Placental pericyte (primary cell): ENCODE data around the gene NOLC1. TPM values are rescaled to one million over a fixed set of nuclear protein-coding genes. Genes with fewer than 3 reads are reported as not detected.

Source experiments
- total RNA-seq: library from RNA; depleted of rRNA; stranded (reverse); fragments of >200 nt; gene quantifications from 2 replicates; pipeline ENCODE4 v1.2.3, GENCODE V29; 2012

NOLC1 gene
- 46.5 and 56.2 TPM in 2 replicates for total RNA-seq

DNA sequence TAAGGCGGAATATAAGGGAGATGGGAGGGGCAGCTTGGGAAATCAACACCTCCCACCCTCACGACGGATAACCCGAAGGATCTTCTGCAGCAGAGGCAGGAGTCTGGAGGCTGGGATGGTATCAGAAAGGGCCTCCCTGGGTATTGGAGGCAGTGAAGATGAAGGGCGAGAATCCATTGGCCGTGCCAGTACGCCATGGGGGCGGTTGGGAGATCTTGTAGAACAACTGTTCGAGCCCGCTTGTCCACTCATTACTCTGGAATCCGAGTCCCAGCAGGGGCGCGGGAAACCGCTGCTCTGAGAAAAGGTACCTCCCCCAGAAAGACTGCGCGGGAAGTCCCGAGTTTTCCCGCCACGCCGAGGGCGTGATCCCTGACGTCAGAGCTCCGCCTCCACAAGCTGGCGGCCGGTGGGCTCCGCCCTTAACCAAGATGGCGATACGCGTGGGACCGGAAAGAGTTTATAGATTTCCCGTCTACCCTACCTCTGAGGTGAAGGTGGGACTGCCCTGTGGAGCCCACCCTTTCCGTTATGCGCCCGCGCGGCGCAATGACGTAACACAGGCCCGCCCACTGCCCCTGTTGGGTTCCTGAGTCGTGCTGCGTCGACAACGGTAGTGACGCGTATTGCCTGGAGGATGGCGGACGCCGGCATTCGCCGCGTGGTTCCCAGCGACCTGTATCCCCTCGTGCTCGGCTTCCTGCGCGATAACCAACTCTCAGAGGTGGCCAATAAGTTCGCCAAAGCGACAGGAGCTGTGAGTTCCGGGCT lies at the start of gene NOLC1:
NOLC1 (plus strand) TSS at position 616 of the 771 bp plus-strand sequence; CDS start at position 638, 22 bp downstream.

DNA sequence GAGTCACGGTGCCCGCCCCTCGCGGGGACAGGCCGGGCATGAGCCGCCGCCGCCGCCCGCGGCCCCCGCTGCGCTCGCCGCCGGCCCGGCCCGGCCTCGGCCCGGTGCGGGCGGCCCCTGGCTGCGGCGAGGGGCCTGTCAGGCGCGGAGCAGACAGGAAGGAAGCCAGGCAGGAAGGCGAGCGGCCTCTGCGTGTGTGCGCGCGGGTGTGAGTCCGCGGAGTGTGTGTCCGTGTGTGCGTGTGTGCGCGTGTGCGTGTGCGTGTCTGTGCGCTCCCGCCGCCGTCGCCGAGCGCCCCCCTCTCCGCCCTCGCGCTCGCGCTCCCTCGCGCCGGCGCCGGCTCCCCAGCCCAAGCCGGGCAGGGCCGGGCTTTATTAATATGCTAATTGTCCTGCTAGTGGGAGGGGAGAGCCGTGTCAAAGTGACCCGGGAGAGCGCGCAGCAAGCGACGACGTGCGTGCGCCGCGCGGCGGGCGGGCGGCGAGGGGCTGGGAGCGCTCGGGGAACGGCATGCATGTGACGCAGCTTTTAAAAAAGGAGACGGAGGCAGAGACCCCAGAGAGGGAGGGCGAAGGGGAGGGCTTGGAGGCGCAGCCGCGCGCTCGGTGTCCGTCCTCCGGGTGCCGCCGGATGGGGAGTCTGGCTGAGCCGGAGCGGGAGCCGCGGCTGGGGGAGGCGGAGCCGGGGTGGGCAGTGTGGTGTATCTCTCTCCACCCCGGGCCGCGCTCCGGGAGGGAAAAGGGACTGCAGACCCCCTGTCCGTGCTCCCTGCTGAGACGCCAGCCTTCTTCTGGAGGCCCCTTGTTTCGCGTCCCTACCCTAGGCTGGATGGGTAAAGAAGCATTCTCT lies 31.8 kb upstream of the NOLC1 start, which contains the start of gene LDB1:
LDB1 (minus strand) TSS at position 227 of the 849 bp plus-strand sequence. CDS start 258 bp downstream, outside the sequence.

DNA sequence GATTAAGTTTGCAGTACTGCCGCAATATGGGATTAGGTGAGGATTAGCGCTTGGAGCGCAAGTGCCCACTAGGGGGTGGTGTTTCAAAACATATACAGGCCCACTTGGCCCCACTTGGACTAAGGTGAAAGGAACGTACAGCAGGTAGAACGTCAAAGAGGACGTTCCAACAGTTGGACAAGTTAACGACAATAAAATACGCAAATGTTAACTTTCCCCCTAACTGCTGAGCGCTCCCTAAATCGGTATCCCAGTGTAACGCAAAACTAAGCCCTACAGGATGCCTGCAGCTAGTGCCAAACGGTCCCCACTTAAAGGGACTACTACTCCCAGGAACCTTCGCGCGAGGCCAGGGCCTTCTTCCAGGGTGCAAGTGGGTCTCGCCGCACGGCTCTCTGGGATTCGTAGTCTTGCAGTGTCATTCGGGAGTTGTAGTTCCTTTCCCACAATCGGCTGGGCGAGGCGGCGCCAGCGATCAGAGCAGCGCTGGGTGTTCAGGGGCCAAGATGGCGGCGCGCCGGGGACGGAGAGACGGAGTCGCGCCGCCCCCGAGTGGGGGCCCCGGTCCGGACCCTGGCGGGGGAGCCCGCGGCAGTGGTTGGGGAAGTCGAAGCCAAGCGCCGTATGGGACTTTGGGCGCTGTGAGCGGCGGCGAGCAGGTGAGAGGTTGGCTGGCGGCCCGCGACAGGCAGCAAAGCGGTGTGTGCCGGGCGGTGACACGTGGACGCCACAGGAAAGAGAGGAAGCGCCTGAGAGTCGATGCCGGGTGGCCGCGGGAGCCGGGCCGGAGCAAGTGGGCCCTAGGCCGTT lies 19.4 kb upstream of the NOLC1 start, which contains the start of gene PPRC1:
PPRC1 (plus strand) TSS at position 478 of the 810 bp plus-strand sequence; CDS start at position 507, 29 bp downstream.

Other genes with a start within 250 kb of the NOLC1 start
- 9.2 and 10.5 TPM in 2 replicates for gene ARMH3, start 96.2 kb upstream of the NOLC1 start, total RNA-seq
- gene HPS6, start 87.0 kb upstream of the NOLC1 start, total RNA-seq: 26.9 and 38.9 TPM in 2 replicates
- 55.8 and 72.9 TPM in 2 replicates for gene LDB1, start 32.0 kb upstream of the NOLC1 start, total RNA-seq
- 22.1 and 34.4 TPM in 2 replicates for gene PPRC1, start 19.3 kb upstream of the NOLC1 start, total RNA-seq
- 0.66 and 0.72 TPM in 2 replicates for gene ELOVL3, start 73.9 kb downstream of the NOLC1 start, total RNA-seq
- not detected in 2 replicates for gene PITX3, start 89.1 kb downstream of the NOLC1 start, total RNA-seq
- gene GBF1, start 93.1 kb downstream of the NOLC1 start, total RNA-seq: 46.0 and 74.6 TPM in 2 replicates
- 30.4 and 45.1 TPM in 2 replicates for gene NFKB2, start 243.3 kb downstream of the NOLC1 start, total RNA-seq